Measurements from ENCODE around the gene CACNB4. TPM values are rescaled to one million over a fixed set of nuclear protein-coding genes. Genes with fewer than 3 reads are reported as not detected.

CACNB4 gene
- total and polyA plus RNA-seq, 9 of the 15 experiments (the other 6 are each of a cell fraction or from before 2014, with no cell fraction given), result 0.01 to 0.20 (median 0.04) TPM; not detected in 1

DNA sequence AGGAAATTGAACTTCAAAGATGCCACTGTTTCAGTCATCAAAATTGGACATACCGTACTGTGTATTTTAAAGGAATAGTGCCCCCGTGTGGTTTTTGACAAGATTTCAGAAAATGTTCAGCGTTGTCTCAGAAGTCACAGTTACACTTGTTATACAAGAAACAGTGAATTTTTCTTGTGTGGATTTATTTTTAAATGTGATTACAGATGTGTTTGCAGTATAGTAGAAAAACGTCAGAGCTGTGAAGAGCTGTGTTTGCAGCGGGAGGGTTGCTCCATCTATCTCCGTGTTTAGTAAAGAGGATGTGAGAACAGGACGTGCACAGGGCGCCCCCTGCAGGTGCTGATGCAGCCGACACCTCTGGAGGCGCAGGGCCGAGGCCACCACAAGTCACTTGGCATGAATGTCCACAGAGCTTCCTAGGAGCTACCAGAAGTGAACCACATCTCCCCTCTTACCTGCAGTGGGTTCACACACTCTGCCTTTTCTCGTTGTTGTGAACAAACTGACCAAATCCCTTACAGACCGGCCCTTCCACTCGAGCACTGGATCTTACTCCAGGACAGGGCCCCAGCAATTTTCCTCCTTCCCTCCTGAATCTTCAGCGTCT, 73.1 kb downstream of the CACNB4 start (continued):
- TF ChIP-seq NCOA2 (IDR thresholded peaks at IDR 0.05; ENCODE audit: partially characterized antibody in 2 of 2) (no peak), SAFB2 (IDR thresholded peaks at IDR 0.05; ENCODE audit: borderline replicate concordance, low read depth, low read length, severe bottlenecking) (no peak), GABPB1 (CRISPR knock-in tag; IDR thresholded peaks at IDR 0.05) (peak; percentile 61; the same call in 1 of the 2 replicates), PTTG1 (tag; IDR thresholded peaks at IDR 0.05; ENCODE audit: low read depth) (no peak), ZNF217 (CRISPR knock-in tag; IDR thresholded peaks at IDR 0.05) (no peak), CC2D1A (IDR thresholded peaks at IDR 0.05) (peak; percentile 82), SMAD3 (CRISPR knock-in tag; conservative IDR thresholded peaks at IDR 0.05) (no peak), KAT8 (IDR thresholded peaks at IDR 0.05; ENCODE audit: low read depth) (no peak), ZNF778 (CRISPR knock-in tag; IDR thresholded peaks at IDR 0.05) (no peak), ZC3H4 (CRISPR knock-in tag; IDR thresholded peaks at IDR 0.05; ENCODE audit: borderline replicate concordance) (no peak), NR4A1 (CRISPR knock-in tag; IDR thresholded peaks at IDR 0.05) (no peak), NR4A1 (tag; IDR thresholded peaks at IDR 0.05) (no peak), SMARCA5 (IDR thresholded peaks at IDR 0.05) (no peak), CREB1 (IDR thresholded peaks at IDR 0.05) (0 out of 2 replicates have a peak, but pooled peaks have one; percentile 37), CREB1 (CRISPR knock-in tag; IDR thresholded peaks at IDR 0.05) (no peak), CLOCK (CRISPR knock-in tag; IDR thresholded peaks at IDR 0.05; ENCODE audit: borderline replicate concordance) (no peak), ARID1B (IDR thresholded peaks at IDR 0.05) (peak; percentile 9; the same call in 1 of the 2 replicates), ARHGAP35 (IDR thresholded peaks at IDR 0.05; ENCODE audit: partially characterized antibody) (no peak), NBN (IDR thresholded peaks at IDR 0.05; ENCODE audit: low read depth) (no peak), ARID3B (CRISPR knock-in tag; IDR thresholded peaks at IDR 0.05; ENCODE audit: borderline replicate concordance) (no peak), TFAM (CRISPR knock-in tag; conservative IDR thresholded peaks at IDR 0.05) (no peak), ESRRA (IDR thresholded peaks at IDR 0.05; ENCODE audit: borderline replicate concordance, low read depth) (peak; percentile 40; the same call in 1 of the 2 replicates), TOE1 (IDR thresholded peaks at IDR 0.05; ENCODE audit: borderline replicate concordance) (0 out of 2 replicates have a peak, but pooled peaks have one; percentile 39), TOE1 (CRISPR knock-in tag; IDR thresholded peaks at IDR 0.05; ENCODE audit: borderline replicate concordance, low read depth) (no peak)
- TF ChIP-seq, protein P1, sequence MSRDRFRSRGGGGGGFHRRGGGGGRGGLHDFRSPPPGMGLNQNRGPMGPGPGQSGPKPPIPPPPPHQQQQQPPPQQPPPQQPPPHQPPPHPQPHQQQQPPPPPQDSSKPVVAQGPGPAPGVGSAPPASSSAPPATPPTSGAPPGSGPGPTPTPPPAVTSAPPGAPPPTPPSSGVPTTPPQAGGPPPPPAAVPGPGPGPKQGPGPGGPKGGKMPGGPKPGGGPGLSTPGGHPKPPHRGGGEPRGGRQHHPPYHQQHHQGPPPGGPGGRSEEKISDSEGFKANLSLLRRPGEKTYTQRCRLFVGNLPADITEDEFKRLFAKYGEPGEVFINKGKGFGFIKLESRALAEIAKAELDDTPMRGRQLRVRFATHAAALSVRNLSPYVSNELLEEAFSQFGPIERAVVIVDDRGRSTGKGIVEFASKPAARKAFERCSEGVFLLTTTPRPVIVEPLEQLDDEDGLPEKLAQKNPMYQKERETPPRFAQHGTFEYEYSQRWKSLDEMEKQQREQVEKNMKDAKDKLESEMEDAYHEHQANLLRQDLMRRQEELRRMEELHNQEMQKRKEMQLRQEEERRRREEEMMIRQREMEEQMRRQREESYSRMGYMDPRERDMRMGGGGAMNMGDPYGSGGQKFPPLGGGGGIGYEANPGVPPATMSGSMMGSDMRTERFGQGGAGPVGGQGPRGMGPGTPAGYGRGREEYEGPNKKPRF (IDR thresholded peaks at IDR 0.05; ENCODE audit: low read depth, low read length), result no peak

Data from K562 (cell line).